Body of pancreas (tissue), 4 donors: Measurements from ENCODE around the gene SCUBE1. TPM values are rescaled to one million over a fixed set of nuclear protein-coding genes. Genes with fewer than 3 reads are reported as not detected.

Experiments
- ATAC-seq: fragments of 150-250 bp; one replicate; pipeline ENCODE4 v1.9.1; 2016
- DNase-seq, 4 donors: peaks; one replicate each; pipeline ENCODE4 v3.0.0-alpha.2; 2019
- H3K27ac ChIP-seq, 4 donors: fragments of 200-600 bp; sonication (generic); 1 replicate in 3 of 4; 2 replicates in 1 of 4; pipeline versions ENCODE4 v1.5.1 to v1.6.1; 2016 to 2019; ENCODE audit warnings: mild to moderate bottlenecking in 1 of 4, mixed read lengths in 1 of 4, moderate library complexity in 1 of 4
- H3K27me3 ChIP-seq, 2 donors: fragments of 200-600 bp; sonication (generic); one replicate each; pipeline ENCODE4 v1.6.0; 2016; ENCODE audit warnings: mild to moderate bottlenecking in 1 of 2
- H3K36me3 ChIP-seq, 2 donors: fragments of 200-600 bp; sonication (generic); replicated peaks in 1 of 2; 2 replicates each; pipeline ENCODE4 v1.5.1; 2016; ENCODE audit warnings: low read depth in 2 of 2; ENCODE audit not compliant: insufficient read depth in 1 of 2
- H3K4me1 ChIP-seq: fragments of 200-600 bp; sonication (generic); one replicate; pipeline ENCODE4 v1.6.0; 2016
- H3K4me3 ChIP-seq, 2 donors: fragments of 200-600 bp; sonication (generic); 1 replicate in 1 of 2; 2 replicates in 1 of 2; pipeline ENCODE4 v1.5.1; 2016 to 2019
- H3K9me3 ChIP-seq, 3 donors: fragments of 200-600 bp; sonication (generic); 1 replicate in 2 of 3; 2 replicates in 1 of 3; pipeline ENCODE4 v1.5.1; 2016
- CTCF ChIP-seq, 7 experiments: fragments of 450-650 bp in 4 of 7; fragments of 200-600 bp in 3 of 7; sonication (generic) in 3 of 7; IDR thresholded peaks; one replicate each; pipeline ENCODE4 v1.5.1; 2016 to 2019; ENCODE audit warnings: antibody characterized with exemption in 7 of 7
- POLR2A ChIP-seq, 3 donors: fragments of 450-650 bp; IDR thresholded peaks; one replicate each; pipeline ENCODE4 v1.6.1; 2016; ENCODE audit warnings: antibody characterized with exemption in 3 of 3, mild to moderate bottlenecking in 2 of 3
- whole genome bisulfite sequencing, 2 donors: methylation state at CpG; one replicate each; pipeline ENCODE4 v1.1.5; 2017; 5-methylcytosine and 5-hydroxymethylcytosine counted together
- intact Hi-C: fragments of 100-400 bp; cut with DNase I; formaldehyde crosslinking; loops from one replicate; pipeline ENCODE4 v1.15.1; 2023
- total RNA-seq, 2 donors: library from RNA; depleted of rRNA; stranded (reverse); fragments of >200 nt; gene quantifications; one replicate each; pipeline ENCODE4 v1.1.0, GENCODE V29; 2016

SCUBE1 gene
- total RNA-seq, 2 donors from 2014 or later: under 0.01 to 0.26 TPM

- intact Hi-C loops: no loop called here
- no peak for DNase-seq
- WGBS, 2 donors: 77 to 93% methylated on average over 6 to 36 of the region's 39 CpGs
- no peaks in the 10 kb centered on the region for H3K27me3 ChIP-seq
- H3K9me3 ChIP-seq: no peaks in the 10 kb centered on the region
- peaks cover 9 to 28% of the 10 kb centered on the region in 2 donors for H3K36me3 ChIP-seq
- no peak overlapping the region for H3K4me3 ChIP-seq
- H3K4me1 ChIP-seq: no peaks in the 10 kb centered on the region
- TF ChIP-seq POLR2A (IDR thresholded peaks at IDR 0.05): no peak
- TF ChIP-seq CTCF (IDR thresholded peaks at IDR 0.05): no peak
- no peak for ATAC-seq
- H3K27ac ChIP-seq: no peak overlapping the region
These were observed 169.0 kb downstream of the SCUBE1 start for GRCh38 chr22:43173976-43174720.

DNA sequence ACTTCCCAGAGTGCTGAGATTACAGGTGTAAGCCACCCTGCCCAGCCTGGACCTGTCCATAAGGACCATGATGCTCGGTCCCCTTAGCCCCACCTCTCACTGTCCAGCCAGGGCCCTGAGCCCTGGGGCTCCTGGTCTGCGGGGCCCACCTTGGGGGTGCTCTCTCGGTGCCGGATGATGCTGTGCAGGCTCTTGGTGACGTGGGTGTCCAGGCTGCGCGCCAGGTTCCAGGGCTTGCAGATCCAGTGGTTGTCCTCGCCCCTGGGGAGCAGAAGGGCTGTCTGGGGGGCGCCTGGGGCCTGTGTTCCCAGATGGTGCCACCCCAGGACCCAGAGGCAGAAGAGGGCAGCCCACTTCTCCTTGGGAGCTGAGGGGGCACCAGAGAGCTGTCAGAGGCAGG lies 169.6 kb downstream of the SCUBE1 start:
- intact Hi-C loops: no loop called here
- Histone ChIP-seq H3K27me3 (no peaks in the 10 kb centered on the region), H3K4me1 (no peaks in the 10 kb centered on the region), H3K9me3 (no peaks in the 10 kb centered on the region), H3K36me3 (peaks cover 9 to 24% of the 10 kb centered on the region in 2 donors), H3K27ac (no peak overlapping the region), H3K4me3 (no peak overlapping the region)
- TF ChIP-seq CTCF (IDR thresholded peaks at IDR 0.05): no peak
- DNase-seq (no peak), ATAC-seq (no peak)
- 96% methylated on average over 9 of the region's 9 CpGs; no CpG with 5 or more reads in 1 of the 2 donors for WGBS, 2 donors

DNA sequence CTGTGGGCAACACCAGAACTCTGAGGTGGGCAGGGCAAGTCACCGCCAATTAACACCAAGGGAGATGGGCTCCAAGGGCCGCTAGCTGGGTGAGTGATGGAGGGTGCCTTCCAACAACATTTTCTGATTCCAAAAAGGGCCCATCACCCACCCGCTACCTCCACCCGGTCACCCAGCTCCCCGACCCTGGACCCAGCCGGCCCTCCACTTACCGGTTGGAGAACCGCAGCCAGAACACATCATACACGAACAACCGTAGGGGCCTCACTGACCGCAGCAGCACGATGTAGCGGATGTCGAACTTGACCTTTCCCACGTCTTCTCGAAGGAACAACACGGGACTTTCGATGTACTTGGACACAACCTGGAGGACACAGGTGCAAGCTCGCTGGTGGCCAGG lies 171.0 kb downstream of the SCUBE1 start:
- peaks cover 9 to 19% of the 10 kb centered on the region in 2 donors for H3K36me3 ChIP-seq
- H3K27ac ChIP-seq: no peak overlapping the region

GRCh38 chr22:43171607-43172006 lies 171.6 kb downstream of the SCUBE1 start:
- Histone ChIP-seq H3K4me3 (no peak overlapping the region), H3K27ac (no peak overlapping the region), H3K27me3 (no peaks in the 10 kb centered on the region), H3K9me3 (no peaks in the 10 kb centered on the region), H3K4me1 (no peaks in the 10 kb centered on the region), H3K36me3 (peaks cover 9 to 19% of the 10 kb centered on the region in 2 donors)
- 82 to 100% methylated on average over 2 to 12 of the region's 12 CpGs for WGBS, 2 donors
- DNase-seq (no peak), ATAC-seq (no peak)
- intact Hi-C loops: no loop called here
- TF ChIP-seq CTCF (IDR thresholded peaks at IDR 0.05): no peak
- TF ChIP-seq POLR2A (IDR thresholded peaks at IDR 0.05): no peak

More for the DNA sequence above, 171.0 kb downstream of the SCUBE1 start:
- ATAC-seq (no peak), DNase-seq (no peak)
- 89 to 92% methylated on average over 17 to 19 of the region's 19 CpGs for WGBS, 2 donors
- H3K4me3 ChIP-seq: no peak overlapping the region
- H3K4me1 ChIP-seq: no peaks in the 10 kb centered on the region
- TF ChIP-seq CTCF (IDR thresholded peaks at IDR 0.05) (no peak), POLR2A (IDR thresholded peaks at IDR 0.05) (no peak)
- H3K9me3 ChIP-seq: no peaks in the 10 kb centered on the region
- intact Hi-C loops: no loop called here
- H3K27me3 ChIP-seq: no peaks in the 10 kb centered on the region

GRCh38 chr22:43171019-43171491 lies 172.1 kb downstream of the SCUBE1 start:
- H3K9me3 ChIP-seq: no peaks in the 10 kb centered on the region
- ATAC-seq (no peak), DNase-seq (no peak)
- no peaks in the 10 kb centered on the region for H3K27me3 ChIP-seq
- intact Hi-C loops: no loop called here
- no peak overlapping the region for H3K27ac ChIP-seq
- TF ChIP-seq CTCF (IDR thresholded peaks at IDR 0.05): no peak
- no peak for TF ChIP-seq POLR2A (IDR thresholded peaks at IDR 0.05)
- H3K36me3 ChIP-seq: peaks cover 9 to 19% of the 10 kb centered on the region in 2 donors
- WGBS, 2 donors: 83 to 91% methylated on average over 9 to 14 of the region's 14 CpGs
- no peaks in the 10 kb centered on the region for H3K4me1 ChIP-seq
- H3K4me3 ChIP-seq: no peak overlapping the region
